Ishikawa (cell line): ENCODE data around the gene PARVB.

Experiments
- CEBPB ChIP-seq: IDR thresholded peaks from 2 replicates; pipeline ENCODE4 v1.6.1; 2012
- CREB1 ChIP-seq: IDR thresholded peaks from 2 replicates; pipeline ENCODE4 v1.6.1; 2012; ENCODE audit warnings: low read depth
- EGR1 ChIP-seq: IDR thresholded peaks from 2 replicates; pipeline ENCODE4 v1.6.1; 2012
- EP300 ChIP-seq: IDR thresholded peaks from 2 replicates; pipeline ENCODE4 v1.6.1; 2012; ENCODE audit warnings: borderline replicate concordance
- TAF1 ChIP-seq: IDR thresholded peaks from 2 replicates; pipeline ENCODE4 v1.6.1; 2012; ENCODE audit warnings: low read depth, mild to moderate bottlenecking
- TCF12 ChIP-seq: IDR thresholded peaks from 2 replicates; pipeline ENCODE4 v1.6.1; 2012; ENCODE audit warnings: low read depth
- TEAD4 ChIP-seq: IDR thresholded peaks from 2 replicates; pipeline ENCODE4 v1.6.1; 2012
- YY1 ChIP-seq: IDR thresholded peaks from 2 replicates; pipeline ENCODE4 v1.6.1; 2012; ENCODE audit warnings: low read depth
- TF ChIP-seq, protein P1 (sequence below): IDR thresholded peaks from 2 replicates; pipeline ENCODE4 v1.6.1; 2012

DNA sequence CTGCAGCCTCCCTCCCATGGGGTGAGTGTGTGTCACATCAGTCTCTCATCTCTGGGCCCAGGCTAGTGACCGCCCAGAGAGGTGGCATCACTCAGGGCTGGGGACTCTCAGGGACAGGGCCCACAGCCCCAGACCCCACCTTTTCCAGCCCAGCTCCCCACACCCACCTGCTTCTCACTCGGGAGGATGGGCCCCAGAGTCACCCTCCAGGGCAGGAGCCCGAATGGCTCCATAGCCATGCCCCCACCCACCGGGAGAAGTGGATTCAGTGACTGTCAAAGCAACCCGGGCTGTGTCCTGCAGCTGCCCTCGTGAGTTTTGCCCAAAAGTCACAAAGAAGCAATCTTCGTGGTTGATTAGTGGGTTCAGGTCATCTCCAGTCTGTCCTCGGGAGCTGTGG lies 182.6 kb downstream of the PARVB start:
- TF ChIP-seq YY1: no peak
- TF ChIP-seq TAF1: no peak
- no peak for TF ChIP-seq EGR1
- no peak for TF ChIP-seq CEBPB
- TF ChIP-seq TCF12: no peak
- TF ChIP-seq TEAD4: no peak
- TF ChIP-seq EP300: no peak
- no peak for TF ChIP-seq CREB1
- TF ChIP-seq, protein P1, sequence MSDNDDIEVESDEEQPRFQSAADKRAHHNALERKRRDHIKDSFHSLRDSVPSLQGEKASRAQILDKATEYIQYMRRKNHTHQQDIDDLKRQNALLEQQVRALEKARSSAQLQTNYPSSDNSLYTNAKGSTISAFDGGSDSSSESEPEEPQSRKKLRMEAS: no peak
